Measurements from ENCODE around the gene CFAP141. TPM values are rescaled to one million over a fixed set of nuclear protein-coding genes. Genes with fewer than 3 reads are reported as not detected.

The CFAP141 gene
- not detected in 2 replicates for total RNA-seq

DNA sequence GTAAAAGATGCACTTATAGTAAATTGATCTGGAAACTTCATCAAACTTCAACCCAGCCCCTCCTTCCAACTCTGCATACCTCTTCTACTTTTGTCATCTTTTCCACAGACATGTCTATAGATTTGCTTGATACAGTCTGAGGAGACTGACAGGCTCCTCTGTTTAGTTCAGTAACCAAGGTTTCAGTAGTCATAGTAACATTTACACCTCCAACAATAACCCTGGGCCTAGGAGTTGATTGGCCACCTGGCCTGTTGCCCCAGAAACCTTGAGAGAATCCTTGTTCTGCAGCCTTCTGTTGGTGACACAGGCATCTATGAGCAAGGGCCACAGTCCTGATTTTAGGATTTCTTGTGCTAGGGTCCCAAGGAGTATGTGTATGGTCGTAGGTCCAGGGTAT, at the start of gene CFAP141:
Gene CFAP141 (minus strand): TSS at position 138 of the 400 bp plus-strand sequence. CDS start 26 bp downstream, at position 112.

DNA sequence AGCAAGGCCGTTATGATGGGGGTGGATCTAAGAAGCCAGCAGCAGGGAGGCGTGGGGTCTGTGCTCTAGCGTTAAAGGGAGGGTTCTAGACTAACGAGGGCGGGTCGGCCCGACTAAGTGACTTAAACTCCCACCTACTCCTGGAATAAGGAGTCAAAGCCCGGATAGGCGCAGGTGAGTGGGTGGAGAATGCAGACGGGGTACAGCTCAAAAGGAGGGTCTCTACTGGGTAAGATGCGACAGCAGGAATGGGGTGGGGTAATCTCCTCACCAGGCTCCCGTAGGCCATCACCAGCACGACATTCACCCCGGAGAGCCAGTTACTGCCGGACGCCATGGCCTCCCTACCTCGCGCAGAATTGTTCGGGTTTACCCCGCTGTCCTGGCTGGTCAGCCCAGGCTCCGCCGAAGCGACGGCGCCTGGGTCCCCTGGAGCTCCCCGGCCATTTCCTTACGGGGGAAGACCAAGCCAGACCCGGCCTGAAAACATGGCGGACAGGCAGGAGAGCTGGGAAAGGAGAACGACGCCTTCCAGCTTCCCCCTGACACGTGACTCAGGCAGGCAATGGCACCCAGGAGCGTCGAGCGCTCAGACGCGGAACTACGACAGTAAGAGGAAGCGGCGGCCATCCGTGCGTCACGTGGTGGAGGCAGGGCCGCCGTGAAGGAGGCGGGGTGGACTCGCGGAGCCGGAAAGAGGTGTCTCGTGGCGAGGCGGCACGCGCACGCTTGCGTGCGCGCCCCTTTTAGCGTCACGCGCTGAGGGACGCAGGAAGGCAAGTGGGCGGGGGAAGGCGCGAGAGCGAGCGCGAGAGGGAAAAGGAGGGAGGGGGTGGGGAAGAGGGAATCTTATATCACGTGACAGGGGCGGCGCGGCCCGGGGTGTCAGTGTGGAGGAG, 14.2 kb upstream of the CFAP141 start, which contains the start of gene UBAP2L:
Gene UBAP2L (plus strand): TSS at position 885 of the 899 bp plus-strand sequence. CDS start 4,169 bp downstream, outside the sequence.

GRCh38 chr1:154191990-154192461, 14.1 kb downstream of the CFAP141 start, which contains the start of gene TPM3:
Gene TPM3, minus strand, starts transcription at chr1:154192100. Its CDS starts 82 bp downstream, at chr1:154192018.

DNA sequence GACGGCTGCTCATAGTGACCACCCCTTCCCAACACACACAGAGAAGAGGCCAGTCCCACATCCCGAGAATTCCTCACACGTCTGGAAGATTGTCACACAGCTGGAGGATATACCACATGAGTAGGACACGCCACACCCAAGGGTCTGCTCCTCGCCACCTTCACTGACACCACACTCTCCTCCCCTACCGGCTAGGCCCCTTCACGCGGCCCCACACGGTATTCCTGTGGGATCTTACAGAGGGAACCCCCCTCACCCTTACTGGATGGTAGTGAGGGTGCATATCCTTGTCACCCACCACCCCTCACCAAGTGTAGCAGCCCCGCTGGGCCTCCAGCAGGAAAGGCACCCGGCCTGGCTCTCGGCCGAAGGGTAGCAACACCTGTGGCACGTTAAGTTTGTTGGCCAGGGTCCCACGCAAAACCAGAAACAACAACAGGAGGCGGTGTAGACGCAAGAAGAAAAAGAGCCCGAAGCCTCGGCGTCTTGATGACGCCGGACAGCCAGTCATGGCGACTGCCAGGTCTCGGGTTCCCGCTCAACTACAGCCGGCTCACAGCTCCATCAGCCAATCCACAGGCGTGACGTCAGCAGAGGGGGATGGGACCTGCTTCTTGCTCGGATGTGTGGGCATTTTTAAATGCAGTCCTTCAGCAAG, 51.5 kb downstream of the CFAP141 start, which contains the start of gene NUP210L:
Gene NUP210L (minus strand): TSS at position 540 of the 658 bp plus-strand sequence.

Other genes with a start within 250 kb of the CFAP141 start
- 3.9 and 5.4 TPM in 2 replicates for gene CRTC2, start 247.7 kb downstream of the CFAP141 start, total RNA-seq
- gene SLC39A1, start 242.8 kb downstream of the CFAP141 start, total RNA-seq, result 112 and 126 TPM in 2 replicates
- 4.8 and 5.6 TPM in 2 replicates for gene CREB3L4, start 238.4 kb downstream of the CFAP141 start, total RNA-seq
- 106 and 178 TPM in 2 replicates for gene JTB, start 228.7 kb downstream of the CFAP141 start, total RNA-seq
- 86.1 and 104 TPM in 2 replicates for gene RAB13, start 220.0 kb downstream of the CFAP141 start, total RNA-seq
- gene RPS27, start 215.6 kb downstream of the CFAP141 start, total RNA-seq, result 272 and 781 TPM in 2 replicates
- under 0.01 and 0.05 TPM in 2 replicates for gene NUP210L, start 51.3 kb downstream of the CFAP141 start, total RNA-seq
- gene TPM3, start 14.2 kb downstream of the CFAP141 start, total RNA-seq, result 382 and 1,181 TPM in 2 replicates
- gene UBAP2L, start 14.6 kb upstream of the CFAP141 start, total RNA-seq, result 46.3 and 122 TPM in 2 replicates
- 68.2 and 117 TPM in 2 replicates for gene HAX1, start 66.3 kb upstream of the CFAP141 start, total RNA-seq
- 0.05 TPM in 1 of 2 replicates, not detected in the other for gene AQP10, start 114.8 kb upstream of the CFAP141 start, total RNA-seq
- 144 and 176 TPM in 2 replicates for gene ATP8B2, start 119.2 kb upstream of the CFAP141 start, total RNA-seq
- gene IL6R, start 199.0 kb upstream of the CFAP141 start, total RNA-seq, result 0.30 and 1.1 TPM in 2 replicates